GM19324 (cell line): ENCODE results near the gene FAM236B.
A peak's percentile ranks its signal among the peaks of the same experiment; 100 is the strongest.
"Not testable (repeated sequence)": the region's sequence is repeated elsewhere in the genome, so short reads cannot be mapped to it uniquely, and the experiment has no call there.

Source experiments
- ATAC-seq: cut with Tn5 transposase; IDR thresholded peaks from one replicate; pipeline ENCODE4 v1.9.1; 2021; ENCODE audit warnings: mild to moderate bottlenecking, moderate library complexity; ENCODE audit not compliant: unreplicated experiment, low FRiP score

FAM236B gene

GRCh38 chrX:72782560-72782959 lies at the start of gene FAM236B:
Gene FAM236B, minus strand, starts transcription at chrX:72782660. Its CDS starts 100 bp downstream, at chrX:72782560.
- not testable (repeated sequence) for ATAC-seq

- not testable (repeated sequence) for ATAC-seq
These were observed 48.2 kb upstream of the FAM236B start for GRCh38 chrX:72830701-72831100.

GRCh38 chrX:72808110-72808509 lies 25.6 kb upstream of the FAM236B start, which contains the start of gene FAM236D:
Gene FAM236D, minus strand, starts transcription at chrX:72808210. Its CDS starts 100 bp downstream, at chrX:72808110.
- not testable (repeated sequence) for ATAC-seq

GRCh38 chrX:72790390-72790789 lies 7.9 kb upstream of the FAM236B start:
- not testable (repeated sequence) for ATAC-seq

GRCh38 chrX:72788142-72788541 lies 5.7 kb upstream of the FAM236B start:
- not testable (repeated sequence) for ATAC-seq

GRCh38 chrX:72783964-72784363 lies 1.5 kb upstream of the FAM236B start:
- ATAC-seq: not testable (repeated sequence)

- ATAC-seq: not testable (repeated sequence)
These were observed 991 bp upstream of the FAM236B start for GRCh38 chrX:72783365-72783936.

GRCh38 chrX:72778146-72778545 lies 4.3 kb downstream of the FAM236B start:
- ATAC-seq: not testable (repeated sequence)

GRCh38 chrX:72777467-72777790 lies 5.0 kb downstream of the FAM236B start:
- peak; percentile 65 for ATAC-seq

- ATAC-seq: peak; percentile 62
These were observed 5.6 kb downstream of the FAM236B start, which contains the start of gene DMRTC1B for GRCh38 chrX:72776653-72777466. Gene DMRTC1B, plus strand, starts transcription at chrX:72776890. Its CDS starts 68,246 bp downstream, at chrX:72845136.

- not testable (repeated sequence) for ATAC-seq
These were observed 22.0 kb downstream of the FAM236B start for GRCh38 chrX:72760454-72760853.

GRCh38 chrX:72748545-72748944 lies 33.9 kb downstream of the FAM236B start:
- ATAC-seq: not testable (repeated sequence)

GRCh38 chrX:72745546-72745945 lies 36.9 kb downstream of the FAM236B start:
- ATAC-seq: not testable (repeated sequence)

GRCh38 chrX:72735561-72735960 lies 46.9 kb downstream of the FAM236B start:
- ATAC-seq: no peak

- ATAC-seq: not testable (repeated sequence)
These were observed 48.8 kb downstream of the FAM236B start for GRCh38 chrX:72733636-72734035.
